ENCODE data around the gene KRTAP5-4.
"Not testable (repeated sequence)": the region's sequence is repeated elsewhere in the genome, so short reads cannot be mapped to it uniquely, and the experiment has no call there.

DNA sequence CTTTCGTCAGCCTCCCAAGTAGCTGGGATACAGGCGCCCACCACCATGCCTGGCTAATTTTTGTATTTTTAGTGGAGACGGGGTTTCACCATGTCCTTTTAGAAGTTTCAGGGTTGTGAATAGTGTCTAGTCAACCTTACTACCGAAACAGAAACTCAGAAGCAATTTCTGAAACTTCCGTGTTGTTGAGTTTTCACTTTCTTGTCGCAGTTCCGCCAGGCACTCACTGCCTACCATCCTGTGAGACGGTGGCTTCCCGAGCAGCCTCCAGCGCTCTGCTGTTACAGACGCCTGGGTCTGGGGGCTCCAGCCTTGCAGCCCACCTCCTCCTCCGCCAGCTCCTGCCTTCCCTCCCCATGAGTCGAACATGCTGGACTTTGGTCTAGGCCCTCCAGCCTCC lies 16.0 kb downstream of the KRTAP5-4 start:
- TF ChIP-seq, protein P1, sequence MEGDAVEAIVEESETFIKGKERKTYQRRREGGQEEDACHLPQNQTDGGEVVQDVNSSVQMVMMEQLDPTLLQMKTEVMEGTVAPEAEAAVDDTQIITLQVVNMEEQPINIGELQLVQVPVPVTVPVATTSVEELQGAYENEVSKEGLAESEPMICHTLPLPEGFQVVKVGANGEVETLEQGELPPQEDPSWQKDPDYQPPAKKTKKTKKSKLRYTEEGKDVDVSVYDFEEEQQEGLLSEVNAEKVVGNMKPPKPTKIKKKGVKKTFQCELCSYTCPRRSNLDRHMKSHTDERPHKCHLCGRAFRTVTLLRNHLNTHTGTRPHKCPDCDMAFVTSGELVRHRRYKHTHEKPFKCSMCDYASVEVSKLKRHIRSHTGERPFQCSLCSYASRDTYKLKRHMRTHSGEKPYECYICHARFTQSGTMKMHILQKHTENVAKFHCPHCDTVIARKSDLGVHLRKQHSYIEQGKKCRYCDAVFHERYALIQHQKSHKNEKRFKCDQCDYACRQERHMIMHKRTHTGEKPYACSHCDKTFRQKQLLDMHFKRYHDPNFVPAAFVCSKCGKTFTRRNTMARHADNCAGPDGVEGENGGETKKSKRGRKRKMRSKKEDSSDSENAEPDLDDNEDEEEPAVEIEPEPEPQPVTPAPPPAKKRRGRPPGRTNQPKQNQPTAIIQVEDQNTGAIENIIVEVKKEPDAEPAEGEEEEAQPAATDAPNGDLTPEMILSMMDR (IDR thresholded peaks at IDR 0.05), result not testable (repeated sequence)
- TF ChIP-seq POLR2A (IDR thresholded peaks at IDR 0.05), result not testable (repeated sequence)

Data from prostate gland (tissue), 2 donors.